Keratinocyte (primary cell): Measurements from ENCODE around the gene ST8SIA1. TPM values are rescaled to one million over a fixed set of nuclear protein-coding genes. Genes with fewer than 3 reads are reported as not detected.

ENCODE experiments used
- DNase-seq: peaks from one replicate; pipeline ENCODE4 v3.0.0-alpha.2; 2011; ENCODE audit warnings: low read depth, missing footprints, low spot score
- FAIRE-seq: peaks from 2 replicates; lab custom pipeline; 2011; peaks lifted over from hg19 to GRCh38; lab: Jason Lieb, UNC
- H2AFZ ChIP-seq: 2 replicates; pipeline ENCODE4 v1.6.0; 2012; ENCODE audit warnings: low read length, control low read depth, inconsistent platforms; ENCODE audit not compliant: control insufficient read depth
- H3K27ac ChIP-seq: 2 replicates; pipeline ENCODE4 v1.5.1; 2011; ENCODE audit warnings: low read length; ENCODE audit not compliant: control insufficient read depth, insufficient read depth
- H3K27me3 ChIP-seq: 3 replicates; pipeline ENCODE4 v1.6.0; 2011; ENCODE audit warnings: low read length; ENCODE audit not compliant: control insufficient read depth, insufficient read depth; ENCODE audit errors: extremely low read depth
- H3K36me3 ChIP-seq, 2 experiments: 2 replicates in 1 of 2; 3 replicates in 1 of 2; pipeline ENCODE4 v1.5.1; 2011; ENCODE audit warnings: low read length in 2 of 2, mild to moderate bottlenecking in 1 of 2; ENCODE audit not compliant: control insufficient read depth in 2 of 2, insufficient read depth in 2 of 2; ENCODE audit errors: extremely low read depth in 1 of 2
- H3K4me1 ChIP-seq: 3 replicates; pipeline ENCODE4 v1.5.1; 2011; ENCODE audit warnings: low read length; ENCODE audit not compliant: control insufficient read depth, insufficient read depth; ENCODE audit errors: extremely low read depth
- H3K4me2 ChIP-seq: 3 replicates; pipeline ENCODE4 v1.6.0; 2011; ENCODE audit warnings: low read depth, low read length; ENCODE audit not compliant: control insufficient read depth, insufficient read depth; ENCODE audit errors: extremely low read depth
- H3K4me3 ChIP-seq, 3 experiments: fragments of 200-600 bp in 1 of 3; sonication (generic) in 1 of 3; 2 replicates in 2 of 3; 3 replicates in 1 of 3; pipeline ENCODE4 v1.5.1; 2011 to 2016; ENCODE audit warnings: low read length in 3 of 3, mild to moderate bottlenecking in 3 of 3, control low read depth in 2 of 3, inconsistent platforms in 1 of 3, low read depth in 1 of 3, mixed read lengths in 1 of 3, mixed run types in 1 of 3, moderate library complexity in 1 of 3; ENCODE audit not compliant: control insufficient read depth in 2 of 3, insufficient read depth in 2 of 3; ENCODE audit errors: extremely low read depth in 1 of 3
- H3K79me2 ChIP-seq: 2 replicates; pipeline ENCODE4 v1.6.0; 2012; ENCODE audit warnings: low read length; ENCODE audit not compliant: control insufficient read depth, insufficient read depth
- H3K9ac ChIP-seq: 3 replicates; pipeline ENCODE4 v1.6.0; 2011; ENCODE audit warnings: low read length; ENCODE audit not compliant: control insufficient read depth, insufficient read depth; ENCODE audit errors: extremely low read depth
- H3K9me1 ChIP-seq: 3 replicates; pipeline ENCODE4 v1.6.0; 2011; ENCODE audit warnings: low read length; ENCODE audit not compliant: control insufficient read depth, insufficient read depth; ENCODE audit errors: extremely low read depth
- H3K9me3 ChIP-seq: 2 replicates; pipeline ENCODE4 v1.5.1; 2012; ENCODE audit warnings: low read depth, low read length; ENCODE audit not compliant: control insufficient read depth
- H4K20me1 ChIP-seq: 3 replicates; pipeline ENCODE4 v1.6.0; 2011; ENCODE audit warnings: low read length; ENCODE audit not compliant: control insufficient read depth, insufficient read depth; ENCODE audit errors: extremely low read depth
- EZH2 ChIP-seq: IDR thresholded peaks from one replicate; pipeline ENCODE4 v1.6.1; 2012; ENCODE audit warnings: inconsistent platforms, mild to moderate bottlenecking, low read length, moderate library complexity
- dilution Hi-C: fragments of 300-500 bp; cut with MboI; formaldehyde crosslinking; loops from one replicate; pipeline ENCODE4 v1.7.0; 2020; ENCODE audit warnings: low sequenced_read_pairs; ENCODE audit not compliant: extremely low pct_ligation_motif_present
- polyA plus RNA-seq, 5 experiments: library from polyadenylated mRNA; depleted of rRNA in 3 of 5; stranded (reverse) in 3 of 5; stranded (forward) in 1 of 5; unstranded in 1 of 5; fragments of >200 nt; gene quantifications; 1 replicate in 1 of 5; 2 replicates in 3 of 5; 3 replicates in 1 of 5; pipeline versions ENCODE4 v1.2.1 to v1.2.3, GENCODE V29; 2011 to 2012; ENCODE audit warnings: missing spikeins in 2 of 5, low read depth in 1 of 5, low replicate concordance in 1 of 5
- TF ChIP-seq, protein P1 (sequence below), 3 experiments: IDR thresholded peaks in 1 of 3; conservative IDR thresholded peaks in 1 of 3; optimal IDR thresholded peaks in 1 of 3; 2 replicates in 2 of 3; 3 replicates in 1 of 3; pipeline versions ENCODE3 to v1.5.1; 2011; ENCODE audit warnings: low read length in 3 of 3, mild to moderate bottlenecking in 3 of 3, moderate library complexity in 2 of 3, control low read depth in 1 of 3, inconsistent platforms in 1 of 3; ENCODE audit not compliant: insufficient read depth in 2 of 3; ENCODE audit errors: extremely low read depth in 1 of 3

The ST8SIA1 gene
- polyA plus RNA-seq, 1 donor (not counting 4 experiments of a cell fraction or from before 2014, with no cell fraction given) = 0.50 TPM

DNA sequence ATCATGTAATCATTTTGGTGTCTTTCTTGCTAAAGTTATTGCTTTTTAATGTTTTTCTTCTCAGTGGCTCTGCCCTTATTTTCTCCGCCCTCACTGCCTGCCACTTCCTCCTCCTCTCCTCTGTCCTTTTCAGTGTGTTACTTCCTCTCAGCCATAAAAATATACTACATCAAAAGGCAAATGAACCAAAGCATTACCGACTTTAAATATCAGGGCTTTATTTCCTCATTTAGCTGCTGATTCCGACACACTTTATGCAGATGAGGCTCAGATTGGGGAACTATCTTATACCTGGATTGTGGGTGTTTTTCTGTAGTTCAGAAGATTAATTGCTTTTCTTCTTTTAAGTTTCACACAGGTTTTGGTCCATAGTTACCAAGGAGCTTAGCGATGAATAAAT lies 170.4 kb downstream of the ST8SIA1 start:
- H3K9me3 ChIP-seq = no peaks in the 10 kb centered on the region
- H3K36me3 ChIP-seq = no peaks in the 10 kb centered on the region
- no peaks in the 10 kb centered on the region for H4K20me1 ChIP-seq
- FAIRE-seq (no peak), DNase-seq (no peak)
- dilution Hi-C loops = no loop called here
- no peak overlapping the region for H2AFZ ChIP-seq
- no peak overlapping the region for H3K4me3 ChIP-seq
- no peak overlapping the region for H3K4me2 ChIP-seq
- no peaks in the 10 kb centered on the region for H3K9me1 ChIP-seq
- H3K9ac ChIP-seq = no peak overlapping the region
- H3K4me1 ChIP-seq = no peaks in the 10 kb centered on the region
- H3K27me3 ChIP-seq = no peaks in the 10 kb centered on the region
- no peak overlapping the region for H3K27ac ChIP-seq
- TF ChIP-seq, protein P1, sequence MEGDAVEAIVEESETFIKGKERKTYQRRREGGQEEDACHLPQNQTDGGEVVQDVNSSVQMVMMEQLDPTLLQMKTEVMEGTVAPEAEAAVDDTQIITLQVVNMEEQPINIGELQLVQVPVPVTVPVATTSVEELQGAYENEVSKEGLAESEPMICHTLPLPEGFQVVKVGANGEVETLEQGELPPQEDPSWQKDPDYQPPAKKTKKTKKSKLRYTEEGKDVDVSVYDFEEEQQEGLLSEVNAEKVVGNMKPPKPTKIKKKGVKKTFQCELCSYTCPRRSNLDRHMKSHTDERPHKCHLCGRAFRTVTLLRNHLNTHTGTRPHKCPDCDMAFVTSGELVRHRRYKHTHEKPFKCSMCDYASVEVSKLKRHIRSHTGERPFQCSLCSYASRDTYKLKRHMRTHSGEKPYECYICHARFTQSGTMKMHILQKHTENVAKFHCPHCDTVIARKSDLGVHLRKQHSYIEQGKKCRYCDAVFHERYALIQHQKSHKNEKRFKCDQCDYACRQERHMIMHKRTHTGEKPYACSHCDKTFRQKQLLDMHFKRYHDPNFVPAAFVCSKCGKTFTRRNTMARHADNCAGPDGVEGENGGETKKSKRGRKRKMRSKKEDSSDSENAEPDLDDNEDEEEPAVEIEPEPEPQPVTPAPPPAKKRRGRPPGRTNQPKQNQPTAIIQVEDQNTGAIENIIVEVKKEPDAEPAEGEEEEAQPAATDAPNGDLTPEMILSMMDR (optimal IDR thresholded peaks at IDR 0.05 in 1 of 3, IDR thresholded peaks at IDR 0.05 in 1 of 3, conservative IDR thresholded peaks at IDR 0.05 in 1 of 3; ENCODE audit: extremely low read depth in 1 of 3, insufficient read depth in 2 of 3, low read length in 3 of 3) = no peak
- no peaks in the 10 kb centered on the region for H3K79me2 ChIP-seq

DNA sequence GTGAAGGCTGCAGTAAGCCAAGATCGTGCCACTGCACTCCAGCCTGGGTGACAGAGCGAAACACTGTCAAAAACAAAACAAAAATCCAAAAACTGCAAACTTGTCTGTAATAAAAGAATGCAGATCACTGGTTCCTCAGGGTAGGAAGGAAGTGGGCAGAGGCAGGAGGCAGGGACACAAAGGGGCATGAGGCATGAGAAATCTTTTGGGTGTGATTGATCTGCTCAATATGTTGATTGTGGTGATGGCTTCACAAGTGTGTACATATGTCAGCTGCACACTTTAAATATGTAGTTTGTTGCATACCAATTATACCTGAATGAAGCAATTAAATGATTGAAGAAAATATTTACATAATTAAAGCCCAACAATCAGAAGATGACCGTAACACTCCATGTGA lies 170.9 kb downstream of the ST8SIA1 start:
- DNase-seq = no peak
- Histone ChIP-seq H2AFZ (no peak overlapping the region), H3K4me2 (no peak overlapping the region), H3K4me1 (no peaks in the 10 kb centered on the region), H3K36me3 (no peaks in the 10 kb centered on the region), H3K9ac (no peak overlapping the region), H3K79me2 (no peaks in the 10 kb centered on the region), H4K20me1 (no peaks in the 10 kb centered on the region), H3K9me3 (no peaks in the 10 kb centered on the region), H3K27me3 (no peaks in the 10 kb centered on the region), H3K4me3 (no peak overlapping the region), H3K27ac (no peak overlapping the region), H3K9me1 (no peaks in the 10 kb centered on the region)
- FAIRE-seq = no peak
- TF ChIP-seq EZH2 = no peak
- TF ChIP-seq, protein P1 (optimal IDR thresholded peaks at IDR 0.05 in 1 of 3, IDR thresholded peaks at IDR 0.05 in 1 of 3, conservative IDR thresholded peaks at IDR 0.05 in 1 of 3; ENCODE audit: extremely low read depth in 1 of 3, insufficient read depth in 2 of 3, low read length in 3 of 3) = no peak
- dilution Hi-C loops = no loop called here
